ENCODE measurements around the gene PA2G4.

GRCh38 chr12:56158029-56158925, 53.9 kb downstream of the PA2G4 start, which contains the start of gene MYL6:
- peak; percentile 99 for TF ChIP-seq POLR2AphosphoS5 (IDR thresholded peaks at IDR 0.05; ENCODE audit: low read depth, low read length)
- no peak for TF ChIP-seq REST (IDR thresholded peaks at IDR 0.05; ENCODE audit: insufficient read depth in 1 of 2, low read depth in 2 of 2, low read length in 1 of 2)
- no peak for TF ChIP-seq CTCF (IDR thresholded peaks at IDR 0.05)
